ENCODE measurements around the gene HUWE1.

DNA sequence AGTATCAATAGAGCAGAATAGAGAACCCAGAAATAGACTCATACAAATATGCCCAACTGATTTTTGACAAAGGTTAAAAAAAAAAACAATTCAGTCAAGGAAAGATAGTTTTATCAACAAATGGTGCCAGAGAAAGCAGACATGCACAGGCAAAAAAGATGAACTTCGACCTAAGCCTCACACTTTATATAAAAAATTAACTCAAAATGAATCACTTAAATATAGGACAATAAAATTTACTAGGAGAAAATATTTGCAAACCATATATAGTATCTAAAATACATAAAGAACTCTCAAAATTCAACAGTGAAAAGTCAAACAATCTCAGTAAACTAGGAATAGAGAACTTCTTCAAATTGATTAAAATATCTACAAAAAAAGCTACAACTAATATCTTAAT, 29.7 kb downstream of the HUWE1 start:
- TF ChIP-seq, protein P1, sequence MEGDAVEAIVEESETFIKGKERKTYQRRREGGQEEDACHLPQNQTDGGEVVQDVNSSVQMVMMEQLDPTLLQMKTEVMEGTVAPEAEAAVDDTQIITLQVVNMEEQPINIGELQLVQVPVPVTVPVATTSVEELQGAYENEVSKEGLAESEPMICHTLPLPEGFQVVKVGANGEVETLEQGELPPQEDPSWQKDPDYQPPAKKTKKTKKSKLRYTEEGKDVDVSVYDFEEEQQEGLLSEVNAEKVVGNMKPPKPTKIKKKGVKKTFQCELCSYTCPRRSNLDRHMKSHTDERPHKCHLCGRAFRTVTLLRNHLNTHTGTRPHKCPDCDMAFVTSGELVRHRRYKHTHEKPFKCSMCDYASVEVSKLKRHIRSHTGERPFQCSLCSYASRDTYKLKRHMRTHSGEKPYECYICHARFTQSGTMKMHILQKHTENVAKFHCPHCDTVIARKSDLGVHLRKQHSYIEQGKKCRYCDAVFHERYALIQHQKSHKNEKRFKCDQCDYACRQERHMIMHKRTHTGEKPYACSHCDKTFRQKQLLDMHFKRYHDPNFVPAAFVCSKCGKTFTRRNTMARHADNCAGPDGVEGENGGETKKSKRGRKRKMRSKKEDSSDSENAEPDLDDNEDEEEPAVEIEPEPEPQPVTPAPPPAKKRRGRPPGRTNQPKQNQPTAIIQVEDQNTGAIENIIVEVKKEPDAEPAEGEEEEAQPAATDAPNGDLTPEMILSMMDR (conservative IDR thresholded peaks at IDR 0.05) = no peak
- no peak for TF ChIP-seq ZFX (IDR thresholded peaks at IDR 0.05)
